Osteoblast (primary cell): ENCODE data around the gene RNF14. TPM values are rescaled to one million over a fixed set of nuclear protein-coding genes. Genes with fewer than 3 reads are reported as not detected.
A peak's percentile ranks its signal among the peaks of the same experiment; 100 is the strongest.

Source experiments
- DNase-seq: peaks from one replicate; pipeline ENCODE4 v3.0.0; 2011; ENCODE audit warnings: low spot score, mixed read lengths; ENCODE audit not compliant: insufficient read length; ENCODE audit errors: missing footprints
- H2AFZ ChIP-seq: 2 replicates; pipeline ENCODE4 v1.6.0; 2011; ENCODE audit warnings: mild to moderate bottlenecking, low read length
- H3K27ac ChIP-seq: 2 replicates; pipeline ENCODE4 v1.5.1; 2011; ENCODE audit warnings: mild to moderate bottlenecking, low read depth, low read length, moderate library complexity
- H3K27me3 ChIP-seq: 2 replicates; pipeline ENCODE4 v1.6.0; 2012; ENCODE audit warnings: mild to moderate bottlenecking, control low read depth, inconsistent platforms, low read length, moderate library complexity; ENCODE audit not compliant: insufficient read depth
- H3K36me3 ChIP-seq: 2 replicates; pipeline ENCODE4 v1.5.1; 2011; ENCODE audit warnings: mild to moderate bottlenecking, low read length, control low read depth, moderate library complexity; ENCODE audit not compliant: insufficient read depth
- H3K4me1 ChIP-seq: 2 replicates; pipeline ENCODE4 v1.5.1; 2011; ENCODE audit warnings: mild to moderate bottlenecking, low read length, control low read depth, moderate library complexity; ENCODE audit not compliant: insufficient read depth
- H3K4me2 ChIP-seq: 2 replicates; pipeline ENCODE4 v1.6.0; 2011; ENCODE audit warnings: mild to moderate bottlenecking, low read length; ENCODE audit not compliant: insufficient read depth
- H3K4me3 ChIP-seq: fragments of 200-600 bp; sonication (generic); 3 replicates; pipeline ENCODE4 v1.5.1; 2012; ENCODE audit warnings: mild to moderate bottlenecking, low read length, inconsistent platforms; ENCODE audit not compliant: insufficient read depth
- H3K79me2 ChIP-seq: 2 replicates; pipeline ENCODE4 v1.6.0; 2012; ENCODE audit warnings: mild to moderate bottlenecking, low read length, control low read depth, inconsistent platforms; ENCODE audit not compliant: insufficient read depth
- H3K9me3 ChIP-seq: 2 replicates; pipeline ENCODE4 v1.5.1; 2011; ENCODE audit warnings: low read depth, low read length, control low read depth
- H4K20me1 ChIP-seq: 2 replicates; pipeline ENCODE4 v1.6.0; 2012; ENCODE audit warnings: mild to moderate bottlenecking, low read length, control low read depth; ENCODE audit not compliant: insufficient read depth
- CTCF ChIP-seq: IDR thresholded peaks from 2 replicates; pipeline ENCODE4 v1.5.1; 2011; ENCODE audit warnings: mild to moderate bottlenecking, low read depth, low read length, moderate library complexity; ENCODE audit errors: extremely low read depth
- total RNA-seq: library from RNA; depleted of rRNA; stranded (reverse); fragments of >200 nt; gene quantifications from 2 replicates; pipeline ENCODE4 v1.2.3, GENCODE V29; 2012

The RNF14 gene
- total RNA-seq, 1 donor, result 90.8 TPM

GRCh38 chr5:141960018-141960417 is 8.9 kb upstream of the RNF14 start:
- Histone ChIP-seq H3K27me3 (no peaks in the 10 kb centered on the region), H3K9me3 (no peaks in the 10 kb centered on the region), H2AFZ (no peak overlapping the region), H4K20me1 (no peaks in the 10 kb centered on the region), H3K36me3 (no peaks in the 10 kb centered on the region), H3K4me2 (no peak overlapping the region), H3K4me3 (no peak overlapping the region), H3K4me1 (no peaks in the 10 kb centered on the region), H3K27ac (no peak overlapping the region), H3K79me2 (no peaks in the 10 kb centered on the region)
- no peak for DNase-seq
- peak; percentile 21 for TF ChIP-seq CTCF

GRCh38 chr5:141960449-141961323 is 8.2 kb upstream of the RNF14 start:
- no peaks in the 10 kb centered on the region for H3K4me1 ChIP-seq
- peak overlapping the region; percentile 88 for H2AFZ ChIP-seq
- peak overlapping the region; percentile 65 for H3K4me2 ChIP-seq
- DNase-seq, result peak; percentile 94
- no peaks in the 10 kb centered on the region for H3K36me3 ChIP-seq
- no peaks in the 10 kb centered on the region for H3K79me2 ChIP-seq
- no peaks in the 10 kb centered on the region for H3K9me3 ChIP-seq
- H4K20me1 ChIP-seq, result no peaks in the 10 kb centered on the region
- H3K27ac ChIP-seq, result no peak overlapping the region
- no peak overlapping the region for H3K4me3 ChIP-seq
- TF ChIP-seq CTCF, result peak; percentile 96
- H3K27me3 ChIP-seq, result no peaks in the 10 kb centered on the region

- H3K9me3 ChIP-seq, result no peaks in the 10 kb centered on the region
- H3K27ac ChIP-seq, result no peak overlapping the region
- no peak overlapping the region for H3K4me2 ChIP-seq
- H4K20me1 ChIP-seq, result no peaks in the 10 kb centered on the region
- no peaks in the 10 kb centered on the region for H3K79me2 ChIP-seq
- no peak for TF ChIP-seq CTCF
- H3K4me3 ChIP-seq, result no peak overlapping the region
- H3K36me3 ChIP-seq, result no peaks in the 10 kb centered on the region
- no peaks in the 10 kb centered on the region for H3K4me1 ChIP-seq
- H2AFZ ChIP-seq, result peak overlapping the region; percentile 88
- no peaks in the 10 kb centered on the region for H3K27me3 ChIP-seq
- DNase-seq, result no peak
Measured at GRCh38 chr5:141961466-141961865, 7.4 kb upstream of the RNF14 start.

- no peaks in the 10 kb centered on the region for H3K79me2 ChIP-seq
- H3K4me1 ChIP-seq, result peaks cover 5% of the 10 kb centered on the region
- H3K4me3 ChIP-seq, result no peak overlapping the region
- no peaks in the 10 kb centered on the region for H3K9me3 ChIP-seq
- H2AFZ ChIP-seq, result no peak overlapping the region
- no peaks in the 10 kb centered on the region for H3K36me3 ChIP-seq
- H3K4me2 ChIP-seq, result no peak overlapping the region
- DNase-seq, result no peak
- no peaks in the 10 kb centered on the region for H3K27me3 ChIP-seq
- no peak for TF ChIP-seq CTCF
- H4K20me1 ChIP-seq, result no peaks in the 10 kb centered on the region
- H3K27ac ChIP-seq, result no peak overlapping the region
Measured at GRCh38 chr5:141963701-141964100, 5.2 kb upstream of the RNF14 start.
